T-helper 1 cell treated with Interleukin-12 subunit alpha and Interleukin-12 subunit beta and Interleukin-4 antibody, amounts not matched to agents 30 μg/mL and 1 μg/mL, for 36 hours (primary cell): ENCODE measurements around the gene SVIL.
A peak's percentile ranks its signal among the peaks of the same experiment; 100 is the strongest.
"Not testable (repeated sequence)": the region's sequence is repeated elsewhere in the genome, so short reads cannot be mapped to it uniquely, and the experiment has no call there.

ENCODE experiments used
- H3K27ac Mint-ChIP-seq: one replicate; pipeline ENCODE4 v1.8.0; 2021; ENCODE audit warnings: mild to moderate bottlenecking, mixed read lengths
- H3K27me3 Mint-ChIP-seq: one replicate; pipeline ENCODE4 v1.8.0; 2021; ENCODE audit warnings: low read depth, mixed read lengths
- H3K36me3 Mint-ChIP-seq: one replicate; pipeline ENCODE4 v1.8.0; 2021; ENCODE audit warnings: low read depth, mixed read lengths
- H3K4me1 Mint-ChIP-seq: one replicate; pipeline ENCODE4 v1.8.0; 2021; ENCODE audit warnings: low read depth, mixed read lengths
- H3K4me3 Mint-ChIP-seq: one replicate; pipeline ENCODE4 v1.8.0; 2021; ENCODE audit warnings: mild to moderate bottlenecking, moderate library complexity, mixed read lengths
- H3K9me3 Mint-ChIP-seq: one replicate; pipeline ENCODE4 v1.8.0; 2021; ENCODE audit warnings: mixed read lengths

SVIL gene

DNA sequence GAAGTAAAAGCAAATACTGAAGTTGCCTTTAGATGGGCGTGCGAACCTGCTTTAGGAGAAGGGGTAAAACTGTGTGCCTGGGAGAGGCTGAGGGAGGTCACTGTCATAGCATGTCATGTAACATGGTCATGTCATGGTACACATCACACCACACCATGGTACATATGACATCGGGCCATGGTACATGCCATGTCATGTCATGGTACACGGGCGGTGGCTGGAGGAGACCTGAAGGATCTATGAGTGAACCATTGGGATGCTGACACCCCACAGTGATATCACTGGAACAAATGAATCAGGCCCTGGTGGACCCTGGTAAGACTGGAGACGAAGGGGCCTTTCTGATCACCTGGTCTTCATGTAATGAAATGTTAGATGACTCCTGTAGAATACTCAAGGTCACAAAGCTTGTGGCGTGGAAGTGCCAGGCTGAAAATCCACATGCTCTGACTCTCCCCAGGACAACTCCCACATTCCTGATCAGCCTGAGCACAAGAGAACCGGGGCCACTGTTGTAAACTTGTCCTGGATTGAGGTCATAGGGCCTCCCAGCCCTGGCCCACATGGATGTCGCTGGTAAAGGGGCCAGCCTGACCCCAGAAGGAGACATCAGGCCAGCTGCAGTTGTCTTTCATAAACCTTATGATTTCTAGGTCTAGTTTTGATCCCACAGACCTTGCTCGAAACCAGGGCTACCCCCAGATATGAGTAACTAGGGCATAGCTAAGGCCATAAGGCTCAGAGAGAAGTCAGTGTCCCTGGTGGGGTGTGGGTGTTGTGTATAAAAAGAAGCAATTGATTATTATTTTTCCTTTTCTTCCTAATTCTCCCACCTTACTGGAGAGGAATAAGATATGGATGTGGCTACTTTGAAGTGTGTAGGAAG is 60.3 kb downstream of the SVIL start:
- not testable (repeated sequence) for H3K4me1 Mint-ChIP-seq, H3K9me3 Mint-ChIP-seq, H3K4me3 Mint-ChIP-seq, H3K27me3 Mint-ChIP-seq, H3K27ac Mint-ChIP-seq, H3K36me3 Mint-ChIP-seq

DNA sequence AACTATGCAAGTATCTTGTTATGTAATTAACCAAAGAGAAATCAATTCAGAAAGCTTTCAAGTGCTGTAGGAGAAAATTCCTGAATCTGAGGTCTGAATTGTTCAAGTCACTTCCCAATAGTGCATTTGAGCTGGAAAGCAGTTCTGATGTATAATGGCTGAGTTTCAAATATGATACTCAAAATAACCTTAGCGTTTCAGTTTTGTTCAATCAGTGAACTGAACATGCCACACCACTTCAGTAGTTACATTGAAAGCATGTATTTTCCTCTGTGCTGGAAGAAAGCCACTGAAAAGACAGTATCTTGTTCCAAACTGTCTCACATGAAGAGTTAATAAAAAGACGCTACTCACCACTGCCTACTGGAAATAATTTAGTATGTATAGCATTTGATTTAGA is 64.5 kb downstream of the SVIL start:
- H3K4me3 Mint-ChIP-seq, H3K9me3 Mint-ChIP-seq, H3K27ac Mint-ChIP-seq: not testable (repeated sequence)

DNA sequence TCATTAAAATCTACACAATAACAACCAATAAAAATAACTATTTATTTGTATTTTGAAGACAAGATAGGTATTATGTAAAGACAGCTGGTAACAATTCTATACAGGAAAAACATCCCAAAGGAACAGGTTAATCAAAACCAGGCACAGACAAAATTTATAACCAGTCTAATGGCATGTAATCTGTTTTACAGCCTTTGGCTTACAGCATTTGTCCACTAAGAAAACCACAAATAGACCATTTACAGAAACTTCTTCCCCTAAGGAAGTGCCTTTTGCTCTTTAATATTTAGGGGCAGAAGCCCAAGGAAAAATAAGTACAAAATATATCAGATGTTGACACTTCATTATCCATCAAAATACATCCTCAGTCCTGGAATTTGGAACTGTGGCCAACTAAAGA is 65.0 kb downstream of the SVIL start:
- Mint-ChIP-seq H3K27ac (no peak overlapping the region), H3K4me1 (no peaks in the 10 kb centered on the region), H3K27me3 (peaks cover 3% of the 10 kb centered on the region), H3K9me3 (no peaks in the 10 kb centered on the region), H3K36me3 (no peaks in the 10 kb centered on the region), H3K4me3 (no peak overlapping the region)

More for the DNA sequence above, 64.5 kb downstream of the SVIL start:
- not testable (repeated sequence) for H3K27me3 Mint-ChIP-seq, H3K36me3 Mint-ChIP-seq, H3K4me1 Mint-ChIP-seq

DNA sequence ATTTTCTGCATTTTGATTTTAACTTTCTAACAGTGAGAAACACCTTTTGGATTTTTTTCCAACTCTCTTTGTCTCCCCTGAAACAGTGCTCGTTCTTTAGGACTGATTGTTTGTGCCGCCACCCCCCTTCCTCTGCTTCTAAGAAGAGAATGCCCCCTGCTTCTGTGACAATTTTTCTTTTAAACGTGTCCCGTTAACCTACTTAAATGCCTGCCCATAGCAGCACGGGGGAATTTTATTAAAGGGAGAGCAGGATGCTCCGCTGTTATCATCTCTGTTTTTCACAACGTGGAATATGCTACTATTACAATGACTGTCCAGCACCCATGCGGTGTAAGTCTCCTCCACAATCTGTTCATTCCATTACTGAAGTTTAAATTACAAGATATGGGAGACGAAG is 67.8 kb downstream of the SVIL start:
- no peak overlapping the region for H3K4me3 Mint-ChIP-seq
- no peaks in the 10 kb centered on the region for H3K4me1 Mint-ChIP-seq
- H3K9me3 Mint-ChIP-seq = no peaks in the 10 kb centered on the region
- peaks cover 3% of the 10 kb centered on the region for H3K27me3 Mint-ChIP-seq
- H3K36me3 Mint-ChIP-seq = no peaks in the 10 kb centered on the region
- no peak overlapping the region for H3K27ac Mint-ChIP-seq

DNA sequence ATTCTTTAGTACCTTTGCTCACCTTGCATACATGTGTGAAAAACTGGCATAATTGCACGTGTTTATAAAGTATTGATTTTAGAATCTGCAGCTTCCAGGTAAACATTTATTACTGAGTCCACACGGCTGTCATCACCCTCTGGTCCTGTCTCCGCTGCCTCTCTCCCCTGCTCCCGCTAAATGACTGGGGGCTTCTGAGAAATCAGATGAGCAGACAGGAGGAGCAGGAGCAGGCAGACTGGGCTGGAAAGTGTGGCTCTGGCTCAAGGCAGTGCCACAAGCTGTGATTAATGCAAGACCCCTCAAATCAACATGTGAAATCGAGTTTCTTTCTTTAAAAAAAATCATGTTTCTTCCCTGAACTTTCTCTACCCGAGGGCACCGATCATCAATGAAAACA is 68.6 kb downstream of the SVIL start:
- H3K4me1 Mint-ChIP-seq, H3K4me3 Mint-ChIP-seq, H3K27ac Mint-ChIP-seq, H3K9me3 Mint-ChIP-seq, H3K27me3 Mint-ChIP-seq, H3K36me3 Mint-ChIP-seq: not testable (repeated sequence)

DNA sequence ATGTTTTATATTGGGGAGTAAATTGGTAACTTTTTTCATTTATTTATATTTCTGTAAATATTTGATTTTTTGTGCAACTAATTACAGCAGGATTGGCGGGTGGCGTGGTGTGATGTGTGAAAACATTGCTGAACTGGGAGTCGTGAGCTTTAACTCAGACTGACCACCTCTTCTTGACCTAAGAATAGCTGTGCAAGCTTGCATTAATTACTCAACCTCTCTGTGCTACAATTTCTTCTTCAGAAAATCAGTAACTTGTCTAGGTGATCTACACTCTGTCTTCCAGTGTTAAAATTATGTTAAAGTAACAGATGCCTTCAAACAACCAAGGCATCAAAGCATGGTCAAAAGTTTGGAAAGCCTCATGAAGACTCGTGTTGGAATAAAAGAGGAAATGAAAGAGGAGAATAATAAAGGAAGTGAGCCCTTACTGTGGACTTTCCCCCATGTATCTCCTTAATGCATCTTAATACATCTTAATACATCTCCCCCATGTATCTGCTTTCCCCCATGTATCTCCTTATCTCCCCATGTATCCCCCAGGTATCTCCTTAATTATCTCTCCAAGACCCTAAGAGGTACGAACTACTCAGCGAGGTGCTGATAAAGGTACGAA is 71.2 kb downstream of the SVIL start:
- no peaks in the 10 kb centered on the region for H3K27me3 Mint-ChIP-seq
- H3K27ac Mint-ChIP-seq = no peak overlapping the region
- no peaks in the 10 kb centered on the region for H3K36me3 Mint-ChIP-seq
- H3K4me1 Mint-ChIP-seq = no peaks in the 10 kb centered on the region
- H3K4me3 Mint-ChIP-seq = no peak overlapping the region
- H3K9me3 Mint-ChIP-seq = no peaks in the 10 kb centered on the region

DNA sequence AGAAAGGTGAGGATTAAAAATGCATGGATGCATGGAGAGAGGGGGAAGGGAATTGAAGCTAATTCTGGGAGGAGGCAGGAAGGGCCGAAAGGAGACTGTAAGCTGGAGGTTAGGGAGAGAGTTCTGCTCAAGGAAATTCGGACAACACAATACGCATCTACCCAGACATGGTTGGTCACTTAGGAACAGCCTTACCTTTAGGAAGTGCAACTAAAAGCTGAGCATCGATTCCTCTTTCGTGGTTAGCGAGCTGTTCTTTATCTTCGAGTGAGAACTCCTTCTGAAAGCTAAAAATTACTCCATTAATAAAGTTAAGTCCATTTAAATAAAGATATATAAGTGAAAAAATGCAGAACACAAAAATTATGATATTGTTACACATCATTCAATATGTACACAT is 71.8 kb downstream of the SVIL start:
- not testable (repeated sequence) for H3K27ac Mint-ChIP-seq, H3K4me1 Mint-ChIP-seq, H3K27me3 Mint-ChIP-seq, H3K4me3 Mint-ChIP-seq, H3K36me3 Mint-ChIP-seq, H3K9me3 Mint-ChIP-seq

DNA sequence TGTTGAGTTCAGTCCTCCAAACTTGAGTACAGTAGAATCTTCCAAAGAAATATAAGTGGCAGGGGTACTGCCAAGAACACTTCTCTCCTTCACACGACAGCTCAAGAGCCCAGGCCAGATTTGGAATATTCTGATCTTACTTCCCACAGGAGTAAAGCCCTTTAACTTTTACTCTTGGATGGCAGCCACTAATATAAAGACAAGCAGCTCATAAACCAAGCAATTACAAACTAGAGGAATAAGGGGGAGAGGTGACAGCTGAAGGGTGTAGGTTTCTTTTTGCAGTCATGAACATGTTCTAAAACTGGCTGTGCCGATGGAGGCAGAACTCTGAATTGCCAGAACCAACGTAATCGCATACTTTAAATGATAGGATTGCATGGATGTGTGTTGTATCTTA is 74.8 kb downstream of the SVIL start:
- no peaks in the 10 kb centered on the region for H3K27me3 Mint-ChIP-seq
- no peaks in the 10 kb centered on the region for H3K9me3 Mint-ChIP-seq
- H3K4me1 Mint-ChIP-seq = peaks cover 7% of the 10 kb centered on the region
- no peak overlapping the region for H3K27ac Mint-ChIP-seq
- peaks cover under 1% of the 10 kb centered on the region for H3K36me3 Mint-ChIP-seq
- no peak overlapping the region for H3K4me3 Mint-ChIP-seq

DNA sequence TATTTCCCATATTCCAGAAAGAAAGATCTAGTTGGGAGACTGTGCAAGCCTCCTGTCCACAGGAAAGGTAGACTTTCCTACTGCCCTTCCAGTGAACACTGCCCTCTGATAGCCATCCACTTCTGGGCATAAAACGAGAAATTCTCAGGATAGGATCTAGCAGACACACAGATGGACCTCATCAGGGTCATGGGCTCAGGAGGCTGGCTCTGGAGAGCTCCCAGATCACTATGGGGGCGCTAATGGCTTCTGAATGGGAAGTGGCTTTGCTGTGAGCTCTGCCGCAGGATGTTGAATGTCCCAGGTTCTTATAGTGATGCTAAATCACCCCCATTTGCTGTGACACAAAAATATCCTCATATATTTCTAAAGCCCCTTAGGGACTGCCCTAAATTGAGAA is 77.1 kb downstream of the SVIL start:
- Mint-ChIP-seq H3K9me3 (no peaks in the 10 kb centered on the region), H3K4me3 (no peak overlapping the region), H3K27ac (no peak overlapping the region), H3K27me3 (no peaks in the 10 kb centered on the region), H3K4me1 (peaks cover 15% of the 10 kb centered on the region), H3K36me3 (peaks cover 3% of the 10 kb centered on the region)

DNA sequence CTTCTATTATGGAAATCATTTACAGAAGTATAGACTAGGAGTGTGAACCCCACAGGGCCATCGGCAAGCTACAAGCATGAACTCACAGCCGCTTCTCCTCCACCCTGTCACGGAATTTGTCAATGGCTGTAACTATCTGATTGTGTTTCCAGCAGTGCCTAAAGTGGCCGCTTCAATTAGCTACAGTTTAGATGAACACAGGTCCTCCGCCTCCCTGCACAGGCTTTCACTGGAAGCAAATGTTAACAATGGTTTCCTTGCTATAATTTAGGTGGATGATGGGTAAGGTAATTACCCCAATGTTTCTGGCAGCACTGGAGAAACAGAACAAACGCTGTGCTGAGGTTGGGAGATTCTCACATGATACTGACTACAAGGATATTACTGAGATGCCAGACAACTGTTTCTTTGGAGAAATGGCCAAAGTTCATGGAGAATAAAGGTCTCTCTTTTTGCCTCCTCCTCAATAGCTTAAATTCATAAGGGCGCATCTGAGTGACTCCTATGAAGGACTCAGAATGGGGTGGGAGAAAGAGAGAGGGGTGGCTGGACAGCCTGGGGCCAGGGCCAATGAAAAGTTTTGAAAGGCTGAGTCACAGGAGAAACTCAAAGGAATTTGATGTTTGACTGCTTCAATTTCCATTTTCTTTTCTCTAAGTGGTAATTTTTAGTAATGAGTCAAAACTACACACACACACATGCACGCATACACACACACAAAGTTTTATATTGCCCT is 78.9 kb downstream of the SVIL start:
- H3K4me1 Mint-ChIP-seq = peaks cover 15% of the 10 kb centered on the region
- H3K4me3 Mint-ChIP-seq = no peak overlapping the region
- H3K27ac Mint-ChIP-seq = no peak overlapping the region
- H3K27me3 Mint-ChIP-seq = no peaks in the 10 kb centered on the region
- no peaks in the 10 kb centered on the region for H3K9me3 Mint-ChIP-seq
- H3K36me3 Mint-ChIP-seq = peaks cover 5% of the 10 kb centered on the region

DNA sequence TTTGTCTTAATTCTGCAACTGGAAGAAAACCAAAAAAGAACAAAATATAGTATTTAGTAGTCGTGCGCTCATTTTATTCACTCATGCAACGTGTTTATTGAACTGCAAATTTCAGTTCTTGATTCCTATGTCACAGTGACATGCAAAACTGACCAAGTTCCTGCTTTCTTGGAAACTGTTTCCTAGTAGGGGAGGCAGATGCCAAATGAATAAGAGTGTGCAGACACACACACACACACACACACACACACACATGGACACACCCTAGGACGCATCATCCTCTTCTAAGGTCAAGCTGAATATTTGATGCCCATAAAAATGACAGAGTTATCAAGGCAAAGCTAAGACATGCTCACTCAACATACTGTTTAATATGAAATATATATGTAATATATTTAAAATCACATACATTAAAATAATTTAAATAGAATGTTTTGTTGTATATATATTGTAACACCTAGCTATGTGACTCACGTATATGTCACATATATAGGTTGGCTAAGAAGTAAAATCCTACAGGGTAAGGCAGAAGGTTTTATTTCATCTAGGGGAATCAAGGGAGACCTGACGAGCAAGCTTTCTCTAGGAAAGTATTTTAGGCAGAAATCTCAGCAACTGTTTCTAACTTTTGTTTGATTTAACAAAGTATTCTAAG is 79.6 kb downstream of the SVIL start:
- Mint-ChIP-seq H3K4me1 (peaks cover 15% of the 10 kb centered on the region), H3K4me3 (peak overlapping the region; percentile 46), H3K36me3 (peaks cover 10% of the 10 kb centered on the region), H3K9me3 (no peaks in the 10 kb centered on the region), H3K27me3 (no peaks in the 10 kb centered on the region), H3K27ac (peak overlapping the region; percentile 78)

DNA sequence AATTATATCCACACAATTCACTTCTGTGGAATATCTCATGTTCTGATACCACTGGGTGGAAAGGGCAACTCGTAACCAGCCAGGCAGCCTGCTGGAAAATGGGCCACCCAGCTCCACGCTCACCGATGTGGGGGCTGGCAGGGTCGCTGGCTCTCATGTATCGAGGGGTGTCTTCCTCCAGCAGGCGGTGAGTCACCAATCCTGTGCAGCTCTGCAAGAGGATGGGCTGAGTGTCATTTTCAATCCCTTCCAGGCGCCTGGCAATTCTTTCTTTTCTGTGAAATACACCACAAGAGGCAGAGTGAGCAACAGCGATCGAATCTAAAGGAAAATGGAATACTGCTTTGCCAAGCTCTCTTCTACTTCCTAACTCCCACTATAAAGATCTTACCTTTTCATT is 80.1 kb downstream of the SVIL start:
- Mint-ChIP-seq H3K36me3 (peaks cover 11% of the 10 kb centered on the region), H3K4me3 (peak overlapping the region; percentile 46), H3K27ac (peak overlapping the region; percentile 78), H3K9me3 (no peaks in the 10 kb centered on the region), H3K27me3 (no peaks in the 10 kb centered on the region), H3K4me1 (peaks cover 15% of the 10 kb centered on the region)

DNA sequence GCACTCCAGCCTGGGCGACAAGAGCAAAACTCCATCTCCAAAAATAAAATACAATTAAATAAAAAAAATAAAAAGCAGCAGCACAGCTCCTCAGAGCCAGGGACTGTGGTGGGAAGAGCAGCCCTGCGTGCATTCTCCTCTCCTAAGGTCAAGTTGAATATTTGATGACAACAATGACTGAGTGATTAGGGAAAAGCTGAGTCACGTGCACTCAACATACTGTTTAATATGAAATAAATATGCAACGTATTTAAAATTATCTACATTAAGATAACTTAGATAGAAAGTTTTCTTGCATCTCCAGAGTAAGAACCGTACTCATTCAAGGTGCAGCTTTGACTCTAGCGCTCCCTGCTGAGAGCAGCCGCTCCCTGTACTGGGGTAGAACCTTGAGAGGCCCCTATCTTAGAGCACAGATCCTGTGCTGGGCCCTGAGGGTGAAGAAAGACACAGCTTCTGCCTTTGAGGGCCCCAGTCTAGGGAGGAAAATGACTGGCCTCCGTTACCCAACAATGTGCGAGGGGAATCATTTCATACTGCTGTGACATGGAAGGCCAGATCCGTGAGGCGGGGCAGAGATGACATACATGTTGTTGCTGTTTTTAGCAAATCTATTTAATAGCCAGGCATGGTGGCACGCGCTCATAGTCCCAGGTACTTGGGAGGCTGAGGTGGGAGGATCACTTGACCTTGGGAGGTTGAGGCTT is 81.1 kb downstream of the SVIL start:
- no peaks in the 10 kb centered on the region for H3K9me3 Mint-ChIP-seq
- H3K27me3 Mint-ChIP-seq = no peaks in the 10 kb centered on the region
- peaks cover 15% of the 10 kb centered on the region for H3K4me1 Mint-ChIP-seq
- peak overlapping the region; percentile 36 for H3K27ac Mint-ChIP-seq
- peaks cover 12% of the 10 kb centered on the region for H3K36me3 Mint-ChIP-seq
- no peak overlapping the region for H3K4me3 Mint-ChIP-seq

DNA sequence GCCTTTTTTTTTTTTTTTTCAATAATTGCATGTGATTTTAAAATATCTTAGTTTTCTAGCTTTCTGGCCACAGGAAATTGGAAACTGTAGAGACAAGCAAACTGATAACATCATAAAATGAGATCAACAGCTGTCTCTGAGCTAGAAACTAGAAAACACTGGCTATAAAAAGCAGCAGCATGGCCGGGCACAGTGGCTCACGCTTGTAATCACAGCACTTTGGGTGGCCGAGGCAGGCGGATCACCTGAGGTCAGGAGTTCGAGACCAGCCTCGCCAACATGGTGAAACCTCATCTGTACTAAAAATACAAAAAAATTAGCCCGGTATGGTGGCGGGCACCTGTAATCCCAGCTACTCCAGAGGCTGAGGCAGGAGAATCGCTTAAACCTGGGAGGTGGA is 81.7 kb downstream of the SVIL start:
- H3K4me3 Mint-ChIP-seq, H3K27ac Mint-ChIP-seq, H3K27me3 Mint-ChIP-seq, H3K9me3 Mint-ChIP-seq: not testable (repeated sequence)
- H3K4me1 Mint-ChIP-seq = peaks cover 21% of the 10 kb centered on the region
- peaks cover 16% of the 10 kb centered on the region for H3K36me3 Mint-ChIP-seq
